GM12878 (cell line): Measurements from ENCODE around the gene GALNT9. TPM values are rescaled to one million over a fixed set of nuclear protein-coding genes. Genes with fewer than 3 reads are reported as not detected.

Experiments used
- ATAC-seq: fragments of 200-7000 bp; cut with Tn5 transposase; 3 replicates; pipeline ENCODE4 v1.9.1; 2020; ENCODE audit warnings: mild to moderate bottlenecking, moderate library complexity
- BruUV-seq: library from RNA; stranded (reverse); fragments of 400-500 nt; replicated peaks from 2 replicates; lab custom pipeline; 2021; lab: Mats Ljungman, UMichigan
- CTCF ChIA-PET: fragments of 300-600 bp; sonication (Branson Sonifier 250); formaldehyde crosslinking; extraction: SDS; loops from one replicate; lab custom pipeline; 2021; ENCODE audit warnings: inconsistent platforms; lab: Yijun Ruan, JAX
- POLR2A ChIA-PET: fragments of 350-600 bp; formaldehyde crosslinking; extraction: SDS; loops from one replicate; lab custom pipeline; 2021; ENCODE audit warnings: inconsistent platforms; lab: Charles Lee
- RAD21 ChIA-PET: fragments of 300-600 bp; sonication (Branson Sonifier 250); formaldehyde crosslinking; loops from one replicate; lab custom pipeline; 2023; ENCODE audit warnings: antibody characterized with exemption; ENCODE audit not compliant: unreplicated experiment; lab: Charles Lee
- SMC1A ChIA-PET: fragments of 300-600 bp; sonication (Branson Sonifier 250); formaldehyde crosslinking; loops from one replicate; lab custom pipeline; 2023; ENCODE audit not compliant: unreplicated experiment, uncharacterized antibody; lab: Charles Lee
- DNase-seq: peaks from one replicate; pipeline ENCODE4 v3.0.0-alpha.2; 2011; ENCODE audit warnings: low read depth, low spot score
- FAIRE-seq: peaks from 3 replicates; lab custom pipeline; 2011; peaks lifted over from hg19 to GRCh38; lab: Jason Lieb, UNC
- H2AFZ ChIP-seq: 2 replicates; pipeline ENCODE4 v1.6.0; 2011; ENCODE audit warnings: low read depth, low read length, control low read depth; ENCODE audit not compliant: control insufficient read depth
- H3K27ac ChIP-seq: 2 replicates; pipeline ENCODE4 v1.5.1; 2011; ENCODE audit warnings: control low read depth; ENCODE audit not compliant: control insufficient read depth, insufficient read depth
- H3K27me3 ChIP-seq, 2 experiments: replicated peaks in 1 of 2; 2 replicates each; pipeline versions ENCODE4 v1.6.0 to v1.6.1; 2011; ENCODE audit warnings: low read length in 1 of 2; ENCODE audit not compliant: control insufficient read depth in 2 of 2, insufficient read depth in 2 of 2
- H3K36me3 ChIP-seq, 2 experiments: 2 replicates each; pipeline ENCODE4 v1.5.1; 2011; ENCODE audit warnings: low read length in 1 of 2; ENCODE audit not compliant: control insufficient read depth in 2 of 2, insufficient read depth in 2 of 2
- H3K4me1 ChIP-seq: 2 replicates; pipeline ENCODE4 v1.6.1; 2011; ENCODE audit warnings: mild to moderate bottlenecking, low read length, moderate library complexity, mixed read lengths; ENCODE audit not compliant: control insufficient read depth, insufficient read depth
- H3K4me2 ChIP-seq: 2 replicates; pipeline ENCODE4 v1.6.0; 2011; ENCODE audit warnings: control low read depth; ENCODE audit not compliant: control insufficient read depth, insufficient read depth
- H3K4me3 ChIP-seq: fragments of 200-600 bp; sonication (generic); 2 replicates; pipeline ENCODE4 v1.5.1; 2016
- H3K79me2 ChIP-seq: 2 replicates; pipeline ENCODE4 v1.6.0; 2011; ENCODE audit warnings: low read length; ENCODE audit not compliant: control insufficient read depth, insufficient read depth
- H3K9ac ChIP-seq: 2 replicates; pipeline ENCODE4 v1.8.0; 2011; ENCODE audit warnings: low read length, control low read depth, mixed read lengths; ENCODE audit not compliant: control insufficient read depth, insufficient read depth
- H3K9me3 ChIP-seq: replicated peaks from 3 replicates; pipeline ENCODE4 v1.5.1; 2011; ENCODE audit warnings: mild to moderate bottlenecking, low read length; ENCODE audit not compliant: control insufficient read depth, insufficient read depth
- H4K20me1 ChIP-seq: 2 replicates; pipeline ENCODE4 v1.6.0; 2011; ENCODE audit not compliant: control insufficient read depth, insufficient read depth
- BCLAF1 ChIP-seq: fragments of 450-650 bp; IDR thresholded peaks from 2 replicates; pipeline ENCODE4 v1.6.1; 2017; ENCODE audit warnings: antibody characterized with exemption, mild to moderate bottlenecking, moderate library complexity
- BMI1 ChIP-seq: fragments of 450-650 bp; IDR thresholded peaks from 2 replicates; pipeline ENCODE4 v1.6.1; 2016; ENCODE audit warnings: mild to moderate bottlenecking, moderate library complexity, borderline replicate concordance
- E4F1 ChIP-seq: fragments of 450-650 bp; IDR thresholded peaks from 2 replicates; pipeline ENCODE4 v1.6.1; 2018; ENCODE audit warnings: borderline replicate concordance, mild to moderate bottlenecking; ENCODE audit not compliant: partially characterized antibody
- IKZF1 ChIP-seq: fragments of 450-650 bp; conservative IDR thresholded peaks from 2 replicates; pipeline ENCODE4 v1.6.1; 2017; ENCODE audit warnings: antibody characterized with exemption, mild to moderate bottlenecking
- IRF5 ChIP-seq: fragments of 450-650 bp; IDR thresholded peaks from 2 replicates; pipeline ENCODE4 v1.6.1; 2017; ENCODE audit warnings: borderline replicate concordance
- NR2C1 ChIP-seq: fragments of 450-650 bp; IDR thresholded peaks from 2 replicates; pipeline ENCODE4 v1.6.1; 2017; ENCODE audit warnings: antibody characterized with exemption, mild to moderate bottlenecking, moderate library complexity
- SIN3A ChIP-seq: IDR thresholded peaks from 2 replicates; pipeline ENCODE4 v1.6.1; 2012; ENCODE audit warnings: low read depth, low read length, improper control_type of control experiment
- SIX5 ChIP-seq: IDR thresholded peaks from 2 replicates; pipeline ENCODE4 v1.6.1; 2011; ENCODE audit warnings: mild to moderate bottlenecking, low read depth, low read length, moderate library complexity; ENCODE audit not compliant: severe bottlenecking
- SP1 ChIP-seq: IDR thresholded peaks from one replicate; pipeline ENCODE4 v1.6.1; 2011; ENCODE audit warnings: low read depth, low read length
- SRF ChIP-seq, 2 experiments: IDR thresholded peaks; 2 replicates each; pipeline ENCODE4 v1.6.1; 2011; ENCODE audit warnings: low read depth in 2 of 2, low read length in 2 of 2, mild to moderate bottlenecking in 1 of 2, moderate library complexity in 1 of 2
- ZBTB40 ChIP-seq: fragments of 450-650 bp; IDR thresholded peaks from 2 replicates; pipeline ENCODE4 v1.6.1; 2016; ENCODE audit warnings: mild to moderate bottlenecking, moderate library complexity, borderline replicate concordance
- ZNF622 ChIP-seq: fragments of 450-650 bp; IDR thresholded peaks from 2 replicates; pipeline ENCODE4 v1.6.1; 2017; ENCODE audit warnings: mild to moderate bottlenecking, inconsistent platforms
- ZSCAN29 ChIP-seq: fragments of 450-650 bp; IDR thresholded peaks from 2 replicates; pipeline ENCODE4 v1.6.1; 2017; ENCODE audit warnings: mild to moderate bottlenecking, moderate library complexity
- WGBS: methylation state at CpG from one replicate; pipeline ENCODE4 v1.1.6; 2016; ENCODE audit warnings: low lambda C conversion rate; ENCODE audit not compliant: insufficient replicate concordance, insufficient coverage; ENCODE audit errors: missing lambda C conversion rate; 5-methylcytosine and 5-hydroxymethylcytosine counted together
- in situ Hi-C: fragments of 300-500 bp; cut with MboI; formaldehyde crosslinking; loops from 9 replicates; pipeline ENCODE4 v1.14.3; 2018; ENCODE audit warnings: mixed read lengths
- intact Hi-C: fragments of 100-400 bp; cut with micrococcal nuclease; formaldehyde crosslinking; loops from one replicate; pipeline ENCODE4 v1.14.2; 2022; ENCODE audit not compliant: unreplicated experiment
- polyA plus RNA-seq, 11 experiments: library from polyadenylated mRNA; depleted of rRNA in 4 of 11; unstranded in 6 of 11; stranded (reverse) in 5 of 11; fragments of >200 nt; fragmentation: Nextera tagmentation in 4 of 11; fragmentation: Illumina TruSeq in 1 of 11; extraction: Ambion mirVana in 4 of 11; extraction: Trizol in 1 of 11; gene quantifications; 1 replicate in 1 of 11; 2 replicates in 10 of 11; pipeline versions ENCODE4 v1.2.1 to v1.2.3, GENCODE V29; 2011 to 2016; ENCODE audit warnings: inconsistent platforms in 2 of 11, missing spikeins in 2 of 11, low read depth in 1 of 11
- total RNA-seq, 4 experiments: library from RNA; depleted of rRNA in 3 of 4; stranded (reverse); fragments of >200 nt in 3 of 4; fragmentation: Illumina TruSeq in 1 of 4; extraction: Trizol in 1 of 4; gene quantifications; 2 replicates each; pipeline versions ENCODE4 v1.2.1 to v1.2.3, GENCODE V29; 2013 to 2021

GALNT9 gene
- total and polyA plus RNA-seq, 10 of the 15 experiments (the other 5 are each of a cell fraction or from before 2014, with no cell fraction given): 0.04 TPM; not detected in 9

- ChIA-PET POLR2A (no interaction called here), RAD21 (no interaction called here), CTCF (no interaction called here), SMC1A (no interaction called here)
- Histone ChIP-seq H3K27me3 (no peaks in the 10 kb centered on the region), H3K79me2 (no peaks in the 10 kb centered on the region), H4K20me1 (no peaks in the 10 kb centered on the region), H3K9me3 (no peaks in the 10 kb centered on the region), H3K27ac (no peak overlapping the region), H3K4me3 (no peak overlapping the region), H3K36me3 (no peaks in the 10 kb centered on the region), H3K4me2 (no peak overlapping the region), H3K9ac (no peak overlapping the region), H3K4me1 (no peaks in the 10 kb centered on the region), H2AFZ (no peak overlapping the region)
- in situ Hi-C loops: no loop called here
- BruUV-seq: no TSS peak
- no peak for FAIRE-seq
- no peak for DNase-seq
- intact Hi-C loops: no loop called here
- no peak for ATAC-seq
- WGBS: 60% methylated on average over 10 of the region's 10 CpGs
- no peak for TF ChIP-seq IKZF1
- TF ChIP-seq BCLAF1: no peak
- no peak for TF ChIP-seq NR2C1
- no peak for TF ChIP-seq SP1
- no peak for TF ChIP-seq ZSCAN29
- no peak for TF ChIP-seq ZBTB40
- TF ChIP-seq SIX5: no peak
- TF ChIP-seq E4F1: no peak
- no peak for TF ChIP-seq SIN3A
- TF ChIP-seq IRF5: no peak
- TF ChIP-seq SRF (IDR thresholded peaks at IDR 0.05; ENCODE audit: low read depth in 2 of 2, low read length in 2 of 2): no peak
- no peak for TF ChIP-seq ZNF622
- TF ChIP-seq BMI1: no peak
Observed at GRCh38 chr12:132166801-132167591, 162.4 kb downstream of the GALNT9 start.
